Measurements from ENCODE around the gene ARHGAP23.

ARHGAP23 gene

DNA sequence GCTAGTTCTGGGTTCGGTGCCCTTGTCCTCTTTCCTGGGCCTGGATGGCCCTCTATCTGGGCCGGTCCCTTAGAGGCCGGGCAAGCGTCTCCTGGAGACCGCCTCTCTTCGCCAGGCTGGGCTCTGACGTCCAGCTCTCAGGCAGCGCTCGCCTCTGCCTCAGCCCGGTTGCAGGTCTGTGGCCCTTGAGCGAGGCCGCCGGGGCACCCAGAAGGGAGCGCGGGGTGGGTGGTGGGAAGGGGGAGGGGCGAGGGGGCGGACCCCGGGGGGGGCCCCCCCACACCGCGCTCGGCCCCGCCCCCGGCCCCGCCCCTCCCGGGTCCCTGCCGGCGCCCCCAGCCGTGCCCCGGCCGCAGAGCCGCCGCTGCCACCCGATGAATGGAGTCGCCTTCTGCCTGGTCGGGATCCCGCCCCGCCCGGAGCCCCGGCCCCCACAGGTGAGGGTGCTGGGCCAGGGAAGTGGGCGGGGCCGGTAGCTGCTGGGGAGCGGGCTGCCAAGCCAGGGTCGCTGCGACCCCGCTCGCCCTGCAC is at the start of gene ARHGAP23:
Gene ARHGAP23, plus strand, starts transcription at position 353 of the 531 bp plus-strand sequence. Its CDS starts 22 bp downstream, at position 375.
- DNase-seq = peak; percentile 30 to 39

- DNase-seq = no peak
Measured at GRCh38 chr17:38379448-38379847, 48.8 kb upstream of the ARHGAP23 start.

DNA sequence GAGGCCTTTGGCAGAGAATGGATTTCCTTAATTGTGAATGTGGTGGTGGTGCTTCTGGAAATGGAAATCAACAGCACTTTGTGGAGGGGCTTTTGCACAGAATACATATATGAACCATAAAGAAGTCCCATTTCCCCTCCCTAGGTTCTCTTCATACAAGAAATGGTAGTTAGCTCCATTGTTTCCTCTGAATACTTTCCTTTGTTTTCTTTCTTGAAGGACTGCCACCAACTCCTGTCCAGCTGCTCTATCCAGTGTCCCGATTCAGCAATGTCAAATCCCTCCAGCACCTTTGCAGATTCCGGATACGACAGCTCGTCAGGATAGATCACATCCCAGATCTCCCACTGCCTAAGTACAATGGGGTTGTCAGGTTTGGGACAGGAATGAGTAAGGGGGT is 33.2 kb upstream of the ARHGAP23 start:
- DNase-seq = no peak

DNA sequence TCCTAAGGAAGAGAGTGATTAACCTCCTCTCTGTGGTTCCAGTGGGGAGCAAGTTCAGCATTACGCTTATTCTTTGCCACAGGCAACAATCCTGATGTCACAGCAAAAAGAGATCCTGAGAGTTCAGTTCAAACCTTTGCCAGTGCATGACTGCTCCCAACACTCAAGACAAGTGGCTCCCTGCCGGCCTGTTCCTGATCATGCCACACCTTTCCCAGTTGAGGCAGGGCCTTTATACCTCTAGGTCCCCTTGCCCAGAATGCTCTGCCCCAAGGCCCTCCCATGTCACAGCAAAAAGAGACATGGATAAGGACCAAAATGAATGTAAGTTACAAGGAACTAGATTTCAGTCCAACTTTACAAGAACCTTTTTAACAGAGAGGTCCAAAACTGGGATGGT is 31.0 kb upstream of the ARHGAP23 start:
- no peak for DNase-seq

DNA sequence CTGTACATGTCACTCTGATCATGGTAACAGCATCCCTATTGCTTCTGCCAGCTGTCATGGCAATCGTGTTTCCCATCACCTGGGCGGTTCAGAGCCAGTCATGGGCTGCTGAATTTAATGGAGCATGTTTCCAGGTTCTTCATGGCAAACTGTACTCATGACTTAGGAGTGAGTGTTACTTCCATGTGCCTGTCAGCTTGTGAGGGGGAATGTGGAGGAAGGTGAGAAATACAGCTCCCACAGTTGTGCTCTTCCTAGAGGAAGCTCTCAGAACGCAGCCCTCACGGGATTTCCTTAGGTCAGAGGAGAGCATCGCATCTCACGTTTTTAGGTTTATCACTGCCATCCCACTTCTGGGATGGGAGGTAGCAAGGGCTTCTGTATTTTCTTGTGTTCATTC is 28.0 kb upstream of the ARHGAP23 start:
- no peak for DNase-seq

DNA sequence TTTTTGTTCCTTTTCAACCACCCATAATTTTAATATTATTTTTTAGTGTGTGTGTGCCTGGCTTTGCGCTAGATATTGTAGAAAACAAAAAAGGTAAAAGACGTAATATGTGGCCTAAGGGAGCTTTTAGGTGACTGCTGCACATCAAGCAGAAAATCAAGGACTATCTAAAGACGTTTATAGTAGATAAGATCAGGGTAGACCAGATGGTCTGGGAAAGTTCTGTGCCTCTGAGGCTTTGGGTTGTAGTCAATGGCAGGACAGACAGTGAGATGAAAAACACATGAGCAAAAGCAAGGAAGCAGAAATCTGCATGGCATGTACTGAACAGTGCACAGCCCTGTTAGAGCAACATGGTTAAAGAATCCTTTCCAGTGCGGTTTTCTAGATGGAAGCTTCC is 26.8 kb upstream of the ARHGAP23 start:
- no peak for DNase-seq

- DNase-seq = no peak
Measured at GRCh38 chr17:38402897-38403296, 25.4 kb upstream of the ARHGAP23 start.

GRCh38 chr17:38403491-38403890 is 24.8 kb upstream of the ARHGAP23 start:
- no peak for DNase-seq

GRCh38 chr17:38404174-38404943 is 23.9 kb upstream of the ARHGAP23 start:
- no peak for DNase-seq

DNA sequence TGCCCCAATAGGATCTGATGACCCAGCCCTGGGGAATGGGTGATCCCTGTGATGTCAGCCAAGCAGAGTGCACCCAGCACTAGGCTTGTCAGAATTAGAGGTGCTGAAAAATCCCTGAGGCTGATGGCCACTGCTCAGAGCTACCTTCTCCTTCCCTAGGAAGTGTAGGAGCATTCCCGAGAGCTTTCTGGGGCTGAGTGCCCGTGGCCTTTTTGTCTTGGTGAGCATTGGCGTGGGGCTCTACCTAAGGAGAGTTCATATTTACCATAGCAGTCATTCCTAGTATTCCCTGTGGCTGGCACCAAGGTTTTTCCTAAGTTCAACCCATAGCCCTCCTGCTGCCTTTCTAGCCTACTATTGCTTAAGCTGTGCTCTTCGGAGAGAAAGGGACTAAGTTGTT is 22.6 kb upstream of the ARHGAP23 start:
- no peak for DNase-seq

DNA sequence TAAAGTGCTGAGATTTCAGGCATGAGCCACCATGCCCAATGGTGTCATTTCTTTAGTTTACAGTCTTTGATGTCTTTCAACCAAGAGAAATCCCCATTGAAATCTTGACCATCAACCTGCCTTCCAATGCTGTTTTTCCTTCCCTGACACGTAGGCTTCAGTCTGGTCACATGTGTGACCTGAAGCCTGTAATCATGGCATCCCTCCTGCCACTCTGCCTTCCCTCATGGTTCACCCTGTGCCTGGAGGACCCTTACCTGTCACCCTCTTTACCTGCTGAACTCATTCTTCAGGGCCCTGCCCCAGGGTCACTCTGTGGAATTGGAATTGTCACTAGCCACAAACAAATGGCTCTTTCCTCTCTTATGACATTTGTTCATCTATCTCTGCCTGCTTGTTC is 18.1 kb upstream of the ARHGAP23 start:
- DNase-seq = no peak

GRCh38 chr17:38415250-38416194 is 12.7 kb upstream of the ARHGAP23 start:
- DNase-seq = no peak

DNA sequence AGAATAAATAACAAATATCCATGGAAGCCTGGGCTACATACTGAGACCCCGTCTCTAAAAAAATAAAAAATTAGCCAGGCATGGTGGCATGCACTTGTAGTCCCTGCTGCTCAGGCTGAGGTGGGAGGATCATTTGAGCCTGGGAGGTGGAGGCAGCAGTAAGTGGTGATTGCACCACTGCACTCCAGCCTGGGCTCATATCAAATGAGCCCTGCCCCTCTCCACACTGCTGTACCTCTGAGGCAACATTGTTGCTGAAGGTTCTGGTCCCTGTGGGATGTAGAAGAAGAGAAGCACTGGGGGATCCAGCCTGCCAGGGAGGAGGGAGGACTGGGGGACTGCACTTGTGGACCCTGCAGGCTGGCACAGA is 11.4 kb upstream of the ARHGAP23 start:
- DNase-seq = no peak

GRCh38 chr17:38417210-38417951 is 10.9 kb upstream of the ARHGAP23 start:
- no peak for DNase-seq

GRCh38 chr17:38418062-38418692 is 10.1 kb upstream of the ARHGAP23 start:
- DNase-seq = no peak

DNA sequence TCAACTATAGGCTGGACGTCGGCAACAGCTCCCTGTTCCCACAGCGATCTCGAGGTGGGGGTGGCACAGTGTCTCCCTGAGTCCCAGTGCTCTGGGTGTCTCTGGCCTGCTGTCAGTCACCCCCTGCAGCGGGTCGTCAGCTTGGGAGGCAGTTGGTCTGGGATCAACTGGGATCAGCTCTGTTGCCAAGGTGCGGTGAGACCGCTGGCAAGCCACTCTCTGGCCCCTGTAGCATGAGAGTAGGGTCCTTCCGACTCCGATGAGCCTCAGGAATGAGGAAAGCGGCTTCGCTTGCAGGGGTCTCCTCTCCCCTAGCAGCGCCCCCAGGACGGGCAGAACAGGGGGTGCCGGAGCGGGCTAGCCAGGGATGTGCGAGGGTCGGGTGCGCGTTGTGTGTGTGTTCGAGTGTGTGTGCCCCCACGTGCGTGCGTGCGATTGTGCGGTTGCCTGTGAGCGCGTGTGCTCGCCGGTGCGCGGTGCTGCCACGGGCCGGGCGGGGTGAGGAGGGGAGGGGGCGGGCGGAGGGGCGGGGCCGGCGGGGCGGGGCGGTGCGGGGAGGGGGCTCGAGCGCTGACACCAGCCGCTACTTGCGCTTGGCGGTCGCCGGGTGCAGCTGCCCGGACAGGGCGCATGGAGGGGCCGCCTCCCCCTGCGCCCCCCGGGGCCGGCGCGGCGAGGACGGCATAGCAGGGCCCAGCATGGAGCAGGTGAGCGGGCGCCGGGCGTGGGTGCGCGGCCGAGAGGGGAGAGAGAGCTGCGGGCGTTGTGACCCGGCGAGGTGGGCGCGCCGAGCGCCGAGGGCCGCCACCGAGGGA is 9.4 kb upstream of the ARHGAP23 start:
- no peak for DNase-seq

GRCh38 chr17:38419508-38419981 is 8.7 kb upstream of the ARHGAP23 start:
- no peak for DNase-seq

DNA sequence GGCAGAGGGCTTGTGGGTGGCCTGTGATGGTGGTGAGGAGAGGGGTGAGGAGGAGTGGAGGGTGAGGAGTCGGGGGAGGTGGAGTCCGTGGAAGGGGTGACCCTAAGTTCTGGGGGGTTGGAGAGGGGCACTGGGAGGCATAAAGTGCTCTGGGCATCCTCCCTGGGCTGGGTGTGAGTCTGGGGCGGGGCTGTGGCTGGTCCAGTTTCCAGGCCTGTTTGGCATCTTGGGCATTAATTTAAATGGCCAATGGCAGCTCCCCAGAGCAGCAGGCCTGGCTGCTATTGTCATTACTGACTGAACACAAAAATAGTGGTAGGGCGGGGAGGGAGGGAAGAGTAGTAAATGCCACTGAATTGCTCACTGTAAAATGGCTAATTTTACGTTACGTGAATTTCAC is 7.7 kb upstream of the ARHGAP23 start:
- no peak for DNase-seq

DNA sequence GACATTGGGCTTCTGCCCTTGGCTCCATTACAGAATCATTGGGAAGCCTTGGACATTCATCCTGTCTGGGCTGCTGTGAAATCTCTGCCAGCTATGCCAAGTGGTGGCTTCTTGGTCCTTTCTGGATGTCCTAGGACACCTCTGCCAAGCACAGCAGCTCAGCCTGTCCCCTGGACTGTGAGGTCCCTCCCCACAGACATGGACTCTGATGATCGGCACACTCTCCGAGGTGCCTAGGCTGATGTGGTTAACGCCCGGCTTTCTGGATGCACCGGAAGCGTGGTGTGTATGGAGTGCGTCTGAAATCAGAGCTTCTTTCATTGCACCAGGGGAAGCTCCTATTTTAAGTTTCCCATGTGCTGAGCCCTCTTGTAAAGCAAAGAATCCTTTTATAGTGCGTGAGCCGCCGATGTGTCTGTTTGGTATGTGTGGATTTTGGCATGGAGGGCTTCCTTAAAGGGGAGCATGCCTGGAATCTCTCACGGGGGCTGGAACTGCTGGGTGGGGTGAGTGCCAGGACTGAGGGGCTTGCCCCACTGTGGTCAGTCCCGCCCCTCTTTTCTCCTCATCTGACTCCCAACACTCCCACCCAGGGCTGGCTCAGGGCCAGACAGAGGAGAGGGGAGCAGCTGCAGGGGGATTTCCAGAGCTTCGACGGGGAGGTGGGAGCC is 7.0 kb upstream of the ARHGAP23 start:
- DNase-seq = no peak

DNA sequence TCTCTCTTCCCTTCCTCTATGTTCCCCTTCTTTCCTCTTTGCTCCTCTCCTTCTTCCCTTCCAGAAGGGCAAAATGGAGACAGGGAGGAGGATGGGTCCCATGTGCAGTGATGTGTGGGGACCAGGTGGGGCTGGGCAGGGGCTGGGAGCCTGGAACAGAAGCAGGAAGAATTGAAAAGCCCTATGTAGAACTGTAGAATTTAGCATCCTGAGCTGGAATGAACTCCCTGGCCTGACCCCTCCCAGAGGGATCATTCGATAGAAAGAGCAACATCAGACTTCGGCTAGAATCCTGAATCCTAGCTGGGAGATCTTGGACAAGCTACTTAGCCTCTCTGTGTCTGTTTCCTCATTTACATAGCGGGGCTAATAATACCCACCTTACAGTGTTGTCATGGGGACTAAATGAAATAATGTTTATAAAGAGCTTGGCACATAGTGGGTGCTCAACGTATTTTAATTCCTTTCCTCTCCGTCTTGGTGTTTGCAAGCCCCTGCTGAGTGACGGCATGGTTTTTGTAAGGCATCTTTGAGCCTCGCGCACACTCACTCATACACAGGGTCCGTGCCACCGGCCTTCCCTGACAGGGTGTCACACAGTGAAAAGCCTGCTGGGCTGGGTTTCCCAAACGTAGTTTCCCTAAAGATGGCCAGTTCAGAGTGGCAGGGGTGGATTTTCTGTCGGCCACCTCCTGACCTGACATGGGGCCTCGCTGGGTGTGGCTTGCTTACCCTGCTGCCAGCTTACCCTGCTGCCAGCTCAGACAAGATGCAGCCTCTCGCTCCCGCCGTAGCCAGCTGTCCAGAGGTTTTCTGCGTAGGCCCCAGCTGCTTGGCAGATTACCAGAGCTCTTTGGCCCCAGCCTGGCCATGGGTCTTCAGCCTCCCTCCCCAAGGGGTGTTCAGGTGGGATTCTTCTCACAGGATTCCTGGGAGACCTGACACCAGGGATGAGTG is 6.1 kb upstream of the ARHGAP23 start:
- DNase-seq = no peak
